ENCODE data around the gene SPEN. TPM values are rescaled to one million over a fixed set of nuclear protein-coding genes. Genes with fewer than 3 reads are reported as not detected.

The SPEN gene
- total RNA-seq, 1 donor from 2014 or later, result 10.4 TPM

DNA sequence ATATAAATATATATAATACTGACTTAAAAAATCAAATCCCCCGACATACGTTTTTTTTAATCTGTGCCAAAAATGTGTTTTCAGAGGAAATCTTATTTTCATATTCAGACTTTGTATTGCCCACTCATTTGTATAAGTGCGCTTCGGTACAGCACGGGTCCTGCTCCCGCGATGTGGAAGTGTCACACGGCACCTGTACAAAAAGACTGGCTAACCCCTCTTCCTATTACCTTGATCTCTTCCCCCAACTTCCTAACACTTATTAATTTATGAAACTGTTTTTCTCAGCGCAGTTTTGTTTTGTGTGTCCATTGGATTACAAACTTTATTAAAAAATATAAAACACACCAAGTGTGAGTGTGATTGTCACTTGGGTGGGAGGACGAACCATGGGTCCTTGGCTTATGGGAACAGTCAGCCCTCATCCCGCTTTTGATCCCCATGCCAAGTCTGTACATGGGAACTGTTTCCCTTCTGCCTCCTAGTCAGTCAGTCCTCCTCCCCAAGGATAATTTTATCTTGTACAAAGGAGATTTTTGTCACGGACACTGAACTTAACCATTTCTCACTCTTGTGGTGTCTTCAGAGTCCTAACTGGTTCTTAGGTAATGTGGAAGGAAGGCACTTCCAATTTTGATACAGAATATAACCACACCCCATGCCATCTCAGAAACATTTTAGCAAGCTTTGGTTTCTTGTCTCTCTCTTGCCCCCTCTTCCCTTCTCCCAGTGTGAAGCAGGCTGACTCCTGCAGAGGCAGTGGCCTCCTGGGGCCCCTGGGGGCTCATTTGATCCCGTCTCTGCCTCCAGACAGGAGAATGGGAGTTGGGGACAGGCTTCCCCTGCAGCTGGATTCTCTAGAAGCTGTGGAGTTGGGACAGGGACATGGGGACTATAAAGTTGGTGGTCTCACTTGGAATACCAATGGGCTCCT, 92.9 kb downstream of the SPEN start:
- DNase-seq (ENCODE audit: low read depth), result no peak
- TF ChIP-seq, protein P1, sequence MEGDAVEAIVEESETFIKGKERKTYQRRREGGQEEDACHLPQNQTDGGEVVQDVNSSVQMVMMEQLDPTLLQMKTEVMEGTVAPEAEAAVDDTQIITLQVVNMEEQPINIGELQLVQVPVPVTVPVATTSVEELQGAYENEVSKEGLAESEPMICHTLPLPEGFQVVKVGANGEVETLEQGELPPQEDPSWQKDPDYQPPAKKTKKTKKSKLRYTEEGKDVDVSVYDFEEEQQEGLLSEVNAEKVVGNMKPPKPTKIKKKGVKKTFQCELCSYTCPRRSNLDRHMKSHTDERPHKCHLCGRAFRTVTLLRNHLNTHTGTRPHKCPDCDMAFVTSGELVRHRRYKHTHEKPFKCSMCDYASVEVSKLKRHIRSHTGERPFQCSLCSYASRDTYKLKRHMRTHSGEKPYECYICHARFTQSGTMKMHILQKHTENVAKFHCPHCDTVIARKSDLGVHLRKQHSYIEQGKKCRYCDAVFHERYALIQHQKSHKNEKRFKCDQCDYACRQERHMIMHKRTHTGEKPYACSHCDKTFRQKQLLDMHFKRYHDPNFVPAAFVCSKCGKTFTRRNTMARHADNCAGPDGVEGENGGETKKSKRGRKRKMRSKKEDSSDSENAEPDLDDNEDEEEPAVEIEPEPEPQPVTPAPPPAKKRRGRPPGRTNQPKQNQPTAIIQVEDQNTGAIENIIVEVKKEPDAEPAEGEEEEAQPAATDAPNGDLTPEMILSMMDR (conservative IDR thresholded peaks at IDR 0.05; ENCODE audit: low read depth, low read length), result no peak
- no peak overlapping the region for H3K4me3 ChIP-seq (ENCODE audit: low read depth, low read length)

DNA sequence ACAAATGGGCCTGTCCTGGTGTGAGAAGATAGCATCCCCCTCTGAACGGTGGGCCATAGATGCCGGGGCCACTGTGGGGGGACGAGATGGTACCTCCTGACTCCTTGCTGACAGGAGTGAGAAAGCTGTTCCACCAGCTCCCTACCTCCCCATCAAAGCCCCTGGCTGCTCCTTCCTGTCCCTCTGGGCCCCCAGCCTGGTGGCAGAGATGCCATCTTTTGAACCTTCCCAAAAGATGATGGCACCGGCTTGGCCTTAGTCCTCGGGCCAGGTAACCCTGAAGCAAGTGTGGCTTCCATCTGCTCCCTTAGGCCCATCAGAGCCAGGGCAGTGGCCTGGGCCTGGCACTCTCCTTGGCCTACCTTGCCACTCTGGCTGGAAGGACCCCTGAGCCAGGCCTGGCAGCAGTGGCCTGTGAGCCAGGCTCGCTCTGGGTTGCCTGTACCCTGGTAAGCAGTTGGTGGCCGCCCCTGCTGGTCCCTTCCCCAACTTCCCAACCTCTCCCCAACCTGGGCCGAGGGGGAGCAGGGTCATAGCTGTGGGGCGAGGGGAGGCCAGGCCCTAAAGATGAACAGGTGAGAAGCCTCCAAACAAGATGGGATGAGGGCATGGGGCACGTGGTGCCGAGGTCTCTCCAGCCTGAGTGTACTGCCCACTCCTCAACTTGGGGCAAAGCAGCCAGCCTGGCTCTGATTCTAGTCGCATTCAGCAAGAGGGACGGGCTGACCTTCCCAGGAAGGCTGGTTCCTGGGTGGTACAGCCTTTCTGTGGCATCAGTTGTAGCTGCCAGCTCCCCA, 93.7 kb downstream of the SPEN start:
- no peak for DNase-seq (ENCODE audit: low read depth)
- H3K4me3 ChIP-seq (ENCODE audit: low read depth, low read length), result no peak overlapping the region
- TF ChIP-seq, protein P1 (conservative IDR thresholded peaks at IDR 0.05; ENCODE audit: low read depth, low read length), result no peak

DNA sequence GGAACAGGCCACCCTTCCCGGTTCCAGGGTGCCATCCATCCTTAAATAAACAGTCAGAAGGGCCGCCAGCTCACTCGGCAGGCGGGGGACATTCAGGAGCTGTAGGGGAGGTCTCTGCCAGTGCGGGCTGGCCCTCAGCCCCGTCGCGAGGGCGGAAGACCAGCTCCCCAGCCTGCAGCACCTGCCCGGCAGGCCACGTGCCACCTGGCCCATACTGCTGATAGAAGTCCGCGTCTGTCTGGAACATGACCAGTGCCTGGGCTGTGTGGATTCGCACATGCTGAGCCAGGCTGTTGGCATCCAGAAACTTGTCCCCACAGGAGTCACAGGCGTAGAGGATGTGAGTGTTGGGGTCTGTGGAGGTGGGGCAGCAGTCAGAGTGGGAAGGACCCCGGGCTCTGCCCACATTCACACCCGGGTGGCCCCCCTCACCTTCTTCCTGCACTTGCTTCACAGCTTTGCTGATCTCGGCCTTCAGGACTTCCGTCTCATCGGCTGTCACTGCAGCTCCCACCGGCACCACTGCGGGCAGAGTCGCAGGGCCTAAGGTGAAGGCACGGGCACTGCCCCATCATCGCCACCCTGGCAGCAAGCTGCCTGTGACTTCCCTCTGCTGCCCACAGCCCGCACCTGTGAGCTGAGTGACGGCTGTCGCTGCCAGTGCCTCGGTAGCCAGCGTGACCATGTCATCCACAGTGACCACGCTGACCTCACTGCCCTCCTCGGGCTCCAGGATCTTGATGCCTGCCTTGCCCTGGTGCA, 94.6 kb downstream of the SPEN start:
- no peak for DNase-seq (ENCODE audit: low read depth)
- TF ChIP-seq, protein P1 (conservative IDR thresholded peaks at IDR 0.05; ENCODE audit: low read depth, low read length), result no peak
- H3K4me3 ChIP-seq (ENCODE audit: low read depth, low read length), result no peak overlapping the region

DNA sequence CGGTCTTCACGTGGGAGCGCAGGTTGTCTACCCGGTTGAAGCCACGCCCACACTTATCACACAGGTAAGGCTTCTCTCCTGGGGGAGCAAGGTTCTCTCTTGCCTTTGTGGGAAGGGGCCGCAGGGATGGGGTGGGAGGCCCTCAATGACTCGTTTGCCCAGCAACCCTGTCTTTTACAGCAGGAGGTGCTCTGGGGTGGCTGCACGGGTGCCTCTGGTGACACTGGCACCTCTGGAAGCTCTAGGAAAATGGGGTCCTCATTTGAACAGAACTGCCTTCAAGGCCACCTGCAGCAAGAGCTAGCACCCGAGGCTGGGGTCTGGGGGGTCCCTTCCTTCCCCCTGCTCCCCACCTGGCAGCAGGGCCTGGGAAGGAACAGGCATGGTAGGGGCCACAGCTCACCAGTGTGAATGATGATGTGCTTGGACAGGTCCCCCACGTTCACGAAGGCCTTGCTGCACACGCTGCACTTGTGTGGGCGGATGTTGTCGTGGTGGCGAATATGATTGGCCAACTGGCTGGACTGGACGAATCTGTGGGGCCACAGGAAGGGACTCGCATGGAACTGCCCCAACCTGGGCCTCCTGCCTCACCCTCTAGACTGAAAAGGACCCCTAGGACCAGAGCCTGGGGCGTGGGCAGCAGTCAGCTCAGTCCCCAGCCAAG, 95.3 kb downstream of the SPEN start:
- TF ChIP-seq, protein P1 (conservative IDR thresholded peaks at IDR 0.05; ENCODE audit: low read depth, low read length), result no peak
- DNase-seq (ENCODE audit: low read depth), result no peak
- no peak overlapping the region for H3K4me3 ChIP-seq (ENCODE audit: low read depth, low read length)

DNA sequence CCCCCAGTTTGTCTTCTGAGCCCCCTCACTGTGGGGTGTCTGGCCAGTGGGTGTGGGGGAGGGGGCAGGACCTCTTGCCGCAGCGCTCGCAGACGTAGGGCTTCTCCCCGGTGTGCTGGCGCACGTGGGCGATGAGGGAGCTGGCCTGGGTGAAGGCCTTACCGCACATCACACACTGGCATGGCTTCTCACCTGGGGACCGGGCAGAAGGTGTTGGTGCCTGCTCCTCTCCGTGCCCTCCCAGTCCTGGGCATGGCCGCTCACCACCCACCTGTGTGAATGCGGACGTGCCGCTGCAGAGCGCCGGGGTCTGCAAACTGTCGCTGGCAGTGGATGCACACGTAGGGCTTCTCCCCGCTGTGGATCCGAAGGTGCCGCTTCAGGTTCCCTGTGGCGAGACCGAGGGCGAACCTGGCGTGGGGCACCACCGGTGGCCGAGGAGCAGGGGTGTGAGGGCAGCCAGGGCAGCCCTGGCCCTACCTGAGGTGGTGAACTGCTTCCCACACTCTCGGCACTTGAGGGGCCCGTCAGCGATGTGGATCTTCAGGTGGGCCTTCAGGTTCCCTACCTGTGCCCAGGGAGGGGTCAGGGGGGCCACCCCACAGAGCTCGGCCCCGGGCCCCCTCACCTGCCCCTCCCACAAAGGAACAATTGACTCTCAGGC, 96.0 kb downstream of the SPEN start:
- TF ChIP-seq, protein P1 (conservative IDR thresholded peaks at IDR 0.05; ENCODE audit: low read depth, low read length), result no peak
- H3K4me3 ChIP-seq (ENCODE audit: low read depth, low read length), result no peak overlapping the region
- no peak for DNase-seq (ENCODE audit: low read depth)

DNA sequence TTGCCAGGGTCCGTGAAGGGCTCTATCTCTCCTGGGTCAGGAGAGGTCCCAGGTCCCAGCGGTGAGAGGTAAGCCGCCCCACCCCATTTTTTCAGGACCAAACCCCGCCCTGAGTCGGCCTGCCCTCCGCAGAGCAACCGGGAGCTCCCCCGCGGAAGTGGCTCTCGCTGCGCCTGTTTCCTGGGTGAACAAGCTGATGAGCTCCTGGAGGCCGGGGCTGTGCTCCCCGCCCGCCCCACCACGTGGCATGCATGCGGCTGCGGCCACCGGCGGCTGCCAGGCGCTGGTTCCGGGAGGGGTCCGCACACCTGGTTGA, 96.4 kb downstream of the SPEN start:
- DNase-seq (ENCODE audit: low read depth), result no peak
- TF ChIP-seq, protein P1 (conservative IDR thresholded peaks at IDR 0.05; ENCODE audit: low read depth, low read length), result no peak
- H3K4me3 ChIP-seq (ENCODE audit: low read depth, low read length), result no peak overlapping the region

Data from epithelial cell of proximal tubule (primary cell).